Gastroesophageal sphincter (tissue), 4 donors: ENCODE data around the gene CSTB. TPM values are rescaled to one million over a fixed set of nuclear protein-coding genes. Genes with fewer than 3 reads are reported as not detected.
A peak's percentile ranks its signal among the peaks of the same experiment; 100 is the strongest.

Experiments
- ATAC-seq: fragments of 150-250 bp; one replicate; pipeline ENCODE4 v1.9.1; 2016; ENCODE audit warnings: mild to moderate bottlenecking, moderate library complexity
- H3K27ac ChIP-seq, 4 donors: fragments of 200-600 bp; sonication (generic) in 3 of 4; 1 replicate in 3 of 4; 2 replicates in 1 of 4; pipeline ENCODE4 v1.5.1; 2016 to 2019
- H3K27me3 ChIP-seq: fragments of 200-600 bp; sonication (generic); one replicate; pipeline ENCODE4 v1.5.1; 2019
- H3K36me3 ChIP-seq, 2 donors: fragments of 200-600 bp; sonication (generic); one replicate each; pipeline ENCODE4 v1.5.1; 2019; ENCODE audit warnings: control low read depth in 1 of 2
- H3K4me1 ChIP-seq, 3 donors: fragments of 200-600 bp; sonication (generic); 1 replicate in 2 of 3; 2 replicates in 1 of 3; pipeline ENCODE4 v1.5.1; 2016 to 2019; ENCODE audit warnings: control low read depth in 2 of 3
- H3K4me3 ChIP-seq, 2 donors: fragments of 200-600 bp; sonication (generic); one replicate each; pipeline ENCODE4 v1.5.1; 2019; ENCODE audit warnings: mild to moderate bottlenecking in 1 of 2, moderate library complexity in 1 of 2
- H3K9me3 ChIP-seq, 3 donors: fragments of 200-600 bp; sonication (generic); one replicate each; pipeline ENCODE4 v1.5.1; 2017 to 2019; ENCODE audit warnings: control low read depth in 2 of 3
- CTCF ChIP-seq, 4 experiments: fragments of 200-600 bp in 2 of 4; fragments of 450-650 bp in 2 of 4; sonication (generic) in 1 of 4; IDR thresholded peaks; one replicate each; pipeline ENCODE4 v1.5.1; 2017 to 2019; ENCODE audit warnings: antibody characterized with exemption in 4 of 4, mild to moderate bottlenecking in 2 of 4, moderate library complexity in 2 of 4
- EP300 ChIP-seq: sonication (generic); formaldehyde crosslinking; IDR thresholded peaks from one replicate; pipeline ENCODE4 v1.6.1; 2017; ENCODE audit warnings: antibody characterized with exemption, mild to moderate bottlenecking
- POLR2A ChIP-seq, 2 donors: fragments of 450-650 bp; IDR thresholded peaks; one replicate each; pipeline ENCODE4 v1.6.1; 2017; ENCODE audit warnings: antibody characterized with exemption in 2 of 2, mild to moderate bottlenecking in 2 of 2, moderate library complexity in 1 of 2
- POLR2AphosphoS5 ChIP-seq: sonication (generic); formaldehyde crosslinking; IDR thresholded peaks from one replicate; pipeline ENCODE4 v1.6.1; 2017; ENCODE audit warnings: antibody characterized with exemption
- WGBS, 2 donors: methylation state at CpG; one replicate each; pipeline ENCODE4 v1.1.5; 2018; ENCODE audit warnings: low coverage in 1 of 2; 5-methylcytosine and 5-hydroxymethylcytosine counted together
- total RNA-seq, 4 donors: library from RNA; depleted of rRNA; stranded (reverse); fragments of >200 nt; gene quantifications; one replicate each; pipeline ENCODE4 v1.1.0, GENCODE V29; 2016

The CSTB gene
- total RNA-seq, 4 donors from 2014 or later: 8.9 to 22.2 (median 10.1) TPM

GRCh38 chr21:43767498-43767983 lies 8.6 kb downstream of the CSTB start:
- WGBS, 2 donors: 81% methylated on average over 6 of the region's 15 CpGs; no CpG with 5 or more reads in 1 of the 2 donors
- H3K4me3 ChIP-seq: no peak overlapping the region
- no peaks in the 10 kb centered on the region for H3K27me3 ChIP-seq
- H3K4me1 ChIP-seq: peaks cover 0 to 13% (median 2%) of the 10 kb centered on the region in 3 donors
- H3K9me3 ChIP-seq: no peaks in the 10 kb centered on the region
- TF ChIP-seq CTCF (IDR thresholded peaks at IDR 0.05) (no peak), POLR2AphosphoS5 (no peak), EP300 (no peak), POLR2A (IDR thresholded peaks at IDR 0.05) (no peak)
- no peak for ATAC-seq
- peaks cover 0 to 13% of the 10 kb centered on the region in 2 donors for H3K36me3 ChIP-seq
- peak overlapping the region in 1 of 4 donors; percentile 42 for H3K27ac ChIP-seq

GRCh38 chr21:43766734-43767497 lies 9.2 kb downstream of the CSTB start:
- TF ChIP-seq POLR2A (IDR thresholded peaks at IDR 0.05) (no peak), EP300 (no peak), POLR2AphosphoS5 (no peak), CTCF (IDR thresholded peaks at IDR 0.05) (no peak)
- Histone ChIP-seq H3K27me3 (no peaks in the 10 kb centered on the region), H3K27ac (no peak overlapping the region), H3K4me3 (no peak overlapping the region), H3K9me3 (no peaks in the 10 kb centered on the region), H3K4me1 (peaks cover 0 to 13% (median 2%) of the 10 kb centered on the region in 3 donors), H3K36me3 (peaks cover 0 to 14% of the 10 kb centered on the region in 2 donors)
- no peak for ATAC-seq
- 74 to 81% methylated on average over 9 of the region's 34 CpGs for WGBS, 2 donors

- Histone ChIP-seq H3K27me3 (no peaks in the 10 kb centered on the region), H3K4me3 (no peak overlapping the region), H3K36me3 (peaks cover 0 to 19% of the 10 kb centered on the region in 2 donors), H3K27ac (no peak overlapping the region), H3K4me1 (peaks cover 0 to 13% (median 2%) of the 10 kb centered on the region in 3 donors), H3K9me3 (no peaks in the 10 kb centered on the region)
- no peak for ATAC-seq
- WGBS, 2 donors: 71 to 81% methylated on average over 9 to 11 of the region's 19 CpGs
- no peak for TF ChIP-seq POLR2A (IDR thresholded peaks at IDR 0.05)
- TF ChIP-seq POLR2AphosphoS5: no peak
- TF ChIP-seq EP300: no peak
- TF ChIP-seq CTCF (IDR thresholded peaks at IDR 0.05): no peak
Measured at GRCh38 chr21:43764576-43765495, 11.3 kb downstream of the CSTB start.

GRCh38 chr21:43763901-43764523 lies 12.1 kb downstream of the CSTB start:
- no peak for TF ChIP-seq EP300
- no peak for TF ChIP-seq POLR2AphosphoS5
- no peak for TF ChIP-seq POLR2A (IDR thresholded peaks at IDR 0.05)
- 68 to 87% methylated on average over 6 of the region's 10 CpGs for WGBS, 2 donors
- Histone ChIP-seq H3K9me3 (no peaks in the 10 kb centered on the region), H3K27me3 (no peaks in the 10 kb centered on the region), H3K36me3 (peaks cover 0 to 27% of the 10 kb centered on the region in 2 donors), H3K4me1 (peaks cover 0 to 17% (median 4%) of the 10 kb centered on the region in 3 donors), H3K4me3 (no peak overlapping the region), H3K27ac (no peak overlapping the region)
- no peak for ATAC-seq
